Prostate gland (tissue), 2 donors: Measurements from ENCODE around the gene TEX52.

Experiments
- CTCF ChIP-seq, 4 experiments: fragments of 200-600 bp in 2 of 4; fragments of 450-650 bp in 2 of 4; sonication (generic) in 2 of 4; IDR thresholded peaks; 1 replicate in 3 of 4; 2 replicates in 1 of 4; pipeline ENCODE4 v1.5.1; 2016 to 2019; ENCODE audit warnings: antibody characterized with exemption in 4 of 4, mild to moderate bottlenecking in 2 of 4, moderate library complexity in 2 of 4
- POLR2A ChIP-seq: fragments of 450-650 bp; IDR thresholded peaks from one replicate; pipeline ENCODE4 v1.6.1; 2016; ENCODE audit warnings: antibody characterized with exemption, mild to moderate bottlenecking

- no peak for TF ChIP-seq CTCF (IDR thresholded peaks at IDR 0.05)
- no peak for TF ChIP-seq POLR2A
These were observed 23.0 kb downstream of the TEX52 start for GRCh38 chr12:2833810-2834209.
